HG03064 (cell line): ENCODE results near the gene ATP6V0A1.

ENCODE experiments used
- ATAC-seq: cut with Tn5 transposase; IDR thresholded peaks from one replicate; pipeline ENCODE4 v1.9.1; 2021; ENCODE audit warnings: low read depth; ENCODE audit not compliant: unreplicated experiment

ATP6V0A1 gene

DNA sequence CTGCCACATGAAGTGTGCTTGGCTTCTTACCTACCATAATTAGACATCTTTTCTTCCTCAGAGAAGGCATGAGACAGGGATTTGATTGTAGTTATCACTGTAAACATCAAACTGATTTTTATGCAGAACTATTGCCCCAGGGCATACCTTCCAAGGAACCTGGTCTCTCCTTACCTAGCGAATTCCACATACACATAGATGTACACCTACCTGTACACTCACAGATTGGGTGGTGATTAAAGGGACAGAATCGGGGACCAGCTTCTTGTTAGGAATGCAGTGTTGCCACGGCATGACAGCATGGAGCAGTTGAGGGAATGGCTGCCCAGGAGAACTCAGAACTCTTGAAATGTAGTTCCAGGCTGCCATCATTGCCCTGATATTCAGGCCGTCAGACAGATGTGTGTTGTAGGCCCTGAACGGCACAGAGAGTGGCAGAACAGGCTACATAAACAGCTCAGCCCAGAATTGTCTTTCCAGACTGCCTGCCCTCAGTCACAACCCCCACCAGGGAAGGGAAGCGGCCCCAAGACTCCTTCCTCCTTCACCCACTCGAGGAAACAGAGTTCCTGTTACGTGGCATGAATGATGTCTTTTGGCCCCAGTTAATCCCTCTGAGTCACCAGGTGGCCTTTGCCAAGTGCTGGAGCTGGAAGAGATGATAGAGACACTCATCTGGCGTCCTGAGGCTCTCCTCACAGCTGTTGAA is 59.5 kb downstream of the ATP6V0A1 start:
- ATAC-seq: no peak

DNA sequence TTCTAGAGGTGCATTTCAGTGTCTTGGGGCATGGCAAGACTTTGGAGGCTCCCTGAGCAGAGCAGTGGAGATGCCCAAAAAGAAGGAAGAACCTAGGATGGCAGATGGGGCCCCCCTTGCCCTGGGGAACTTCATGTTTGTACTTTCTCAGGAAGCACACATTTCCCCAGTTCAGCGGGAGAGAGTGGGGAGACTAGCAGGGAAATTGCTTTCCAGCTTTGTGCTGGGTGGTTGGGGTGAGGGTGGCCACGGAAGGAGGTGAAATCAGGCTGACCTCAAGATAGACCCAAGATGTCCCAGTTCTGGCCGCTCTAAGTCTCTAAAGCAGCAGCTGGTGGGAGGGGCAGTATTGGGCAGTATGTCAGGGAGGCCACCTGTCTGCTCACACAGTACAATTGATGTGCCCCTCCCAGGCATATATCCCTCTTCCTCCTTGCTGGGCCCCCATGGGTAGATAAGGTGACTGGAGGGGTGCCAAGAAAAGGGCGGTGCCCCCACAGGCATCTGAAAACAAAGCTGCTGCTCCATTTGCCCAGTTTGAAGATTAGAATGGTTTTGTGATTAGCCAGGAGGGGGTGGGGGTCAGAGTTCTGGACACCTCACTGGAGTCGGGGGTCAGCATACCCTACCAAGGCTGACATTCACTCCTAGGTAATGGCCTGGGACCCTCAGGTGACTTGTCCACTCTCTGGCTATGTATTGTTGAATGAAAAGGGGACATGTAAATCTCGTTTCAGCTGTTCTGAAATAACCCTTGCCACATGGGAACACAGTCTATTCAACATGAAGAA is 60.3 kb downstream of the ATP6V0A1 start:
- ATAC-seq: no peak

- no peak for ATAC-seq
These were observed 61.1 kb downstream of the ATP6V0A1 start for GRCh38 chr17:42519546-42520491.

DNA sequence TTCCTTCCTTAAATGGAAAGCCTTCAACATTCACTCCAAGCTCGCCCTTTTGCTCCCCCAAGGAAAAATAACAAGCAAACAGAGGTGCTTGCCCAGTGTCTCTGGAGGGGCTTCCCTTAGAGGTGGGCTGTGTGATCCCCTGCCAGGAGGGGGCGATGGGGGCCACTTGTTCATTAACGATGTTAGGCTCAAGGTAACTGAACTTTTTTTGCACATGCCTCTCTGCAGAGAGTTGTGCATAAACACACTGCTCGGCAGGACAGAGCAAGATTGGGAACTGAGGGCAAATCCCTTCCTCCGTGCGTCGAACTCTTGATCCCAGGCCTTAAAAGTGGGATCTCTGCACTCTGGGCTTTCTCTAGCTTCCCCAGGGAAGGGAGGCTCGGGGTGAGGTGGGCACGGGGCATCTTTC is 61.9 kb downstream of the ATP6V0A1 start:
- ATAC-seq: no peak

GRCh38 chr17:42521036-42521435 is 62.4 kb downstream of the ATP6V0A1 start:
- no peak for ATAC-seq

DNA sequence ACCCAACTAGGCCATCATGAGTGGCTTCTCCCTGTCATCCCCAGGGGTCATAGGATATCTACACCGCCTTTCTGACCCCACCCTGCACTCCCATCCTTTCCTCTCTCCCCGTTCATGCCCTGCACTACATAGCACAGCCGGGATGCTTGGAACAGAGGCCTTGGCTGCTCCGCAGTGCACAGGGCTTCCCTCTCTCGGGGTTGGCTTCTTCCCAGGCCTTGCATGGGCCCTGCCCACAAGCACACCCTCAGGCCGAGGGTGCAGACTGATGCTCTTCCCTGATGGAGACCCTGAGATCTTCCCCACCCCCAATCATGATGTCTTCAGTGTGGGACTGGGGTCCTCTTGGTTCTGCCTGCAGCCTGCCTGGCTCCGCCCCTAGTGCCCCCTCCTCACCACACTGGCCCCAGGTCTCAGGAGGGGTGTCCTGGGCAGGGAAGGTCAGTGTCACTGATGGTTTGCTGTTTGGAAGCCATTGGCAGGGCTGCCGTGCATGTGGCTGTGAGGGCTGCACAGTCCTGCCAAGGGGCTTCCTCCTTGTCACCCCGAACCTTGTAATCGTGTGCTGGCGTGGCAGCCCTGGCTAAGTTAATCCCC is 63.1 kb downstream of the ATP6V0A1 start:
- no peak for ATAC-seq

DNA sequence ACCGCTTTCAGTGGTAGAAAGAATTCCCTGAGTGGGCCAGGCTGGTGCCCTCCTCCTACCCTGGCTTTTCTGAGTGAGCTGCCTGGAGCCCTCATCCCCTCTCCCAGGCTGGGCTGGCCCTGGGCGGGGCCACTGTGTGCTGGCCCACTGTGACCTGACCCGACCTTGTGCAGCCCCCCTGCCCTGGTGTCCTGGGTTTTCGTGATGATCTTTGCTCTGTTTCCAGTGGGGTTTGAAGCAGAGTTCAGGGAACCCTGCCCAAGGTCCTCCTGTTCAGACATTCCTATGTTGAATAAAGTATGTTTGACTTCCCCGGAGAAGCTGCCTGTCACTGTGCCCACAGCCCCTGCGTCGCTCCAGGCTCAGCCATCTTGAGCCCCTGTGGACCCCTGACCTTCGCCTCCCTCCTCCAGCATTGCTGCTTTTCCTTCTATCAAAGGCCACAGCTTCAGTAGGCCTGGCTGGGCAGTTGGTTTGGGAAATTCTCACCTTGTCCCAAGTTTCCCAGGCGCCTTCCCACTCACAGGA is 63.6 kb downstream of the ATP6V0A1 start:
- no peak for ATAC-seq

- ATAC-seq: no peak
These were observed 64.2 kb downstream of the ATP6V0A1 start for GRCh38 chr17:42522798-42523278.

DNA sequence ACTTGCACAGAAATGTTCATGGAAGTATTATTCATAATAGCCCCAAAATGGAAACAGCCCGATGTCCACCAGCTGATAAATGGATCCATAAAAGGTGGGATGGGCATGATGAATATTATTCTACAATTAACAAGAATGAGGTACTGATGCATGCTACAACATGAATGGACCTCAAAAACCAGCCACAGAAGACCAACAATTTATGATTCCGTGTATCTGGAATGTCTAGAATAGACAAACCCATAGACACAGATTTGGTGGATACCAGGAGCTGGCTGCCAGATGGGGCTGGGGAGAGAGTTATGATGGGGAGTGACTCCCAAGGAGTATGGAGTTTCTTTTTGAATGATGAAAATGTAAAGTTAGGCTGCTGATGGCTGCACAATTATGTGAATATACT is 66.5 kb downstream of the ATP6V0A1 start:
- ATAC-seq: no peak

GRCh38 chr17:42526031-42526444 is 67.4 kb downstream of the ATP6V0A1 start:
- no peak for ATAC-seq

- no peak for ATAC-seq
These were observed 69.3 kb downstream of the ATP6V0A1 start for GRCh38 chr17:42527932-42528331.

GRCh38 chr17:42529061-42529460 is 70.4 kb downstream of the ATP6V0A1 start:
- no peak for ATAC-seq

DNA sequence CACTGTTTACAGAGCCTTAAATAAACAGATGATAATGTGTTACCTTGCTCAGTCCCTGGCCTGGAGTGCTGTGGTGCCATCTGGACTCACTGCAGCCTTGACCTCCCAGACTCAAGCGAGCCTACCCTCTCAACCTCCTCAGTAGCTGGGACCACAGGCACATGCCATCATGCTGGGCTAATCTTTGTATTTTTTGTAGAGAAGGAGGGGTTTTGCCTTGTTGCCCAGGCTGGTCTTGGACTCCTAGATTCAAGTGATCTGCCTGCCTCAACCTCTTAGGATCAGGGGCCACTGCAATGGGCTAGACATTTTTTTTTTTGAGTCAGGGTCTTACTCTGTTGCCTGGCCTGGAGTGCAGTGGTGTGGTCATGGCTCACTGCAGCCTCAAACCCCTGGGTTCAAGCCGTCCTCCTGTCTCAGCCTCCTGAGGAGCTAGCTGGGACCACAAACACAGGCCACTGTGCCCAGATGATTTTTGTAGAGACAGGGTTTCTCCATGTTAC is 72.3 kb downstream of the ATP6V0A1 start:
- ATAC-seq: no peak

DNA sequence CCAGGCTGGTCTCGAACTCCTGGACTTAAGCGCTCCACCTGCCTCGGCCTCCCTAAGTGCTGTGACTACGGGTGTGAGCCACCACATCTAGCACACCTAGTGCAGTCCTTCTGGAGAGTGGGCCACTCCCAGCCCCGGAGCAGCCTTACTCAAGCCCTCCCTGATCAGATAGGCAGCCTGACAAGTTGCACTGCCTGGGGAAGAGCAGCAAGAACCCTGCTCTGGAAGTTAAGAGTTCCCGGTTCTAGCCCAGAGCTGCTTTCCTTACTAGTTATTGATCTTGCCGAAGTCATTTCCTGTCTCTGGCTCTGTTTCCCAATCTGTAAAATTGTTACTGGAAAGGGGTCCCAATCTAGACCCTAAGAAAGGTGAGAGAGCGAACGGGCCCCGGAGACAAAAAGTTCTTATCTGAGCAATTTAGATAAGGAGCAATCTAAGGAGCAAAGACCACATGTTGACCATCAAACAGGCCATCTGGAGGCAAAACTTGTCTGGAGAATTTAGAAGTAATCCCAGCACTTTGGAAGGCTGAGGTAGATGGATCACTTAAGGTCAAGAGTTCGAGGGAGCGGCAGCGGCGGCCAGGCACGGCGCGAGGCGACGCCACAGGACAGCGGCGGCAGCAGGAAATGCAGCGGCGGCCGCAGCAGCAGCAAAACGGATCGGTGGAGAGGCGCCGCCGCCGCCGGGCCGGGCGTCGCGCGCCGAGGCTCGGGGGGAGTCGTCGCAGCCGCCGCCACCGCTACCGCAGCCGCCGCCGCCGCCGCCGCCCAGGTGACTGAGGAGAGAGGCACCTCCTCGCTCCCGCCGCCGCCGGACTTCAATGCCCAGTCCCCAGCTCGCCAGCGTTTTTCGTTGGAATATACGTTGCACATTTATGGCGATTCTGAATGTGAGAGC is 73.0 kb downstream of the ATP6V0A1 start:
- ATAC-seq: no peak

GRCh38 chr17:42535155-42536047 is 76.7 kb downstream of the ATP6V0A1 start:
- no peak for ATAC-seq

GRCh38 chr17:42536048-42536371 is 77.3 kb downstream of the ATP6V0A1 start, which contains the start of gene NAGLU:
Gene NAGLU, plus strand, starts transcription at chr17:42536241. Its CDS starts 32 bp downstream, at chr17:42536273.
- peak; percentile 63 for ATAC-seq

DNA sequence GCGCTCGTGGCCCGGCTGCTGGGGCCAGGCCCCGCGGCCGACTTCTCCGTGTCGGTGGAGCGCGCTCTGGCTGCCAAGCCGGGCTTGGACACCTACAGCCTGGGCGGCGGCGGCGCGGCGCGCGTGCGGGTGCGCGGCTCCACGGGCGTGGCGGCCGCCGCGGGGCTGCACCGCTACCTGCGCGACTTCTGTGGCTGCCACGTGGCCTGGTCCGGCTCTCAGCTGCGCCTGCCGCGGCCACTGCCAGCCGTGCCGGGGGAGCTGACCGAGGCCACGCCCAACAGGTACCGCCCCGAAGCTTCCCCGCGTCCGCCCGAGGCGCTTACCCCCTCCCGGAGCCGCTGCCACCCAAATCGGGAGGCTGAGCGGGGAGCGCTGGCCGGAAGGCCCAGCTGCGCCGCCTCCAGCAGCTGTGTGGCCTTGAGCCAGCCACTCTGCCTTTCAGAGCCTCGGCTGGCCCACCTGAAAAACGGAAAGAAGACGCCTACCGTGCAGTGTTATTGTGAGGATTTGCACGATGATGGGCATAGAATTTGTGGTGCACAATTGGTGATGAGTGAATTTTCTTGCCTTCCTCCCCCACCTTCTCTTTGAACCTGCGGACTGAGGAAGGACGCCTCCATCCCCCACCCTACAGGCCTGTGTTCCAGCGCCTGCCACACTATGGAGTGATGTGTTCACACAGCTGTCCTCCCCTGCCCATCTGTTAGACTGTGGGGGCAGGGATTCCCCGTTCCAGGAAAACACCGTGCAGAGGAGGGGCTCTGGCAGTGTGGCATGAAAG is 77.9 kb downstream of the ATP6V0A1 start:
- ATAC-seq: peak; percentile 63
